HG03520 (cell line): ENCODE measurements around the gene AMOT.

ENCODE experiments used
- ATAC-seq: cut with Tn5 transposase; IDR thresholded peaks from one replicate; pipeline ENCODE4 v1.9.1; 2021; ENCODE audit warnings: mild to moderate bottlenecking, moderate library complexity; ENCODE audit not compliant: unreplicated experiment

AMOT gene

DNA sequence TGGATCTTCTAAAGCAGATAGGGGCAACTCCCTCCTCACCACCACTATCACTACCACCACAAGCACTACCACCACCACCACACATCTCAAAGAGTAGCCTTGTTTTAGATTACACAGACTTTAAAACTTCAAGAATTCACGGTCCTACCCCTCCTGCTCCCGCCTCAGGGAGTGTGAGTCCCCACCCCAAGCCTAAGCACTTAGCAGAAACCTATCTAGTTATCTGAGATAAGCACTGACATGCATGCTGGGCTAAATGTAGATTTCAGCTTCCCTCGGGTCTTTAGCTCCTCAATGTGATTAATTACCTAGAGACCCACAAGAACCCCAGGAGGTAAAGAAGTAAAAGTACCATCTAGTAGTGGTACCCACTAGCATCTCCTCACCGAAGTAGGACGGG is 775 bp downstream of the AMOT start:
- ATAC-seq, result no peak

DNA sequence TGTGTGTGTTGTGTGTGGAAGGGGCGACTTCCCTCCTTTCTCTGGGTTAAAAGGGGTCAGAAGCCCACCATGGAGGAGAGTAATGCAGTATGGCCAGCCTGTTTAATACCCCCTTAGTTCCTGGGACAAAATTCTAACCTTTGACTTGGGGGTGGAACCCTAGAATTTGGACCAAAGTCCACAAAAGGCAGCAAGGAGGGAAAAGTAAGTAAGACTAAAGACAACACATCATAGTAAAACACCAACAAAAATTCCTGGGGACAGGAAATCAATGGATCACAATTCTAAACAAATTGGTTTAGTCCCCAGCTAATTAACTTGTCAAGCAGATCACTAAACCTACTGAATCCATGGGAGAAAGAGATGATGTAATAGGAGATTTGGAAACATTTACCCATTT is 3.1 kb downstream of the AMOT start:
- no peak for ATAC-seq

DNA sequence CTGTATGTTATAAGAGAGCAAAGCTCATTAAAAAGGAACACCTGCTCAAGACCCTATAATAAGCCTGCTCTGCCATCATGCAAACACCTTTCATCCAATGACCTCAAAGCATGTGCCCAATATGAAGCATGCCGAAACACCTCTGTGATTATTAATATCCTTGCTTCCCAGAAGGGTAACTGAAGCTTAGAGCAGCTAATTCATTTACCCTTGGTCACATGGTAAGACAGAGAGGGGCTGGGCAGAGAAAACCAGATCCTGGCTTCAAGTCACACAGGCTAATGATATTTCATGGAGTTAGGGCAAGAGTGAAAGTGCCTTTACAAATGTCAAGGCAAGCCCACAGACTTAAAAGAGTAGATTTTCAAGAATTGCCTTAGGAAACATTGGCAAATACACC is 5.6 kb downstream of the AMOT start:
- no peak for ATAC-seq

DNA sequence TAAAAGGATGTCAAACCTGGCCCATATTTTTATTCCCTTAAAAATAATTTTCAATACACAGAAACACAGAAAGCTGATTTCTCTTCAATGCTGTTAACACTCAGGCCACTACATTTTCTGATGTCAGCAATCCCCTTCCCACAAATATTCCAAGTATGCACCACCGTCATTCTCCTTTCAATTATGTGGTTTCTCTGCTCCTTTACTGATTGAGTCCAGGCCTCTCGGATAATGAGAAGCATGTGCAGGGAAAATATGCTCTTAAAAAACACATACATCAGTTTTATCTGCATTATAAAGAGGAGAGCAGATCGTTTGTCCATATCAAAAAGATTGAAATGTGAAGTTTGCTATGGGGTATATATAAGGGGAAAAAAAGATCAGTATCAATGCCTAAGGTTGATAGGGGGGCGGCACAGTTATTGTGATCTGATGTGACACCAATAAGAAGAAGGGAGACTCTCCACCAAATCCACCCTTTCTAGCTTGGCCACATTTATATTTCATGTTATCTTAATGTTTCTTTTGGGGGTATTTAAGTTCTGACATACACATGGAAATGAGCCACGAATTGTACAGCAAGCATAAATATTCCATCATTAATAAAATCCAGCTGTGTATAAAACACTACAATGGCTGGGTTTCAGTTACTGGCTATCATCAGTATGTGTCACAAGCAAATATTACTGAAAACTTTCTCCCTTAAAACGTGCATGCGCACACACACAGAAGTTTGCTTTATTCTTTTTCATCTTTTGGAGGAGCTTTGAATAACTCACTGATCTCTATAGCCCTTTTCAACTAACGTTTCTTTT is 6.4 kb downstream of the AMOT start:
- ATAC-seq, result no peak

DNA sequence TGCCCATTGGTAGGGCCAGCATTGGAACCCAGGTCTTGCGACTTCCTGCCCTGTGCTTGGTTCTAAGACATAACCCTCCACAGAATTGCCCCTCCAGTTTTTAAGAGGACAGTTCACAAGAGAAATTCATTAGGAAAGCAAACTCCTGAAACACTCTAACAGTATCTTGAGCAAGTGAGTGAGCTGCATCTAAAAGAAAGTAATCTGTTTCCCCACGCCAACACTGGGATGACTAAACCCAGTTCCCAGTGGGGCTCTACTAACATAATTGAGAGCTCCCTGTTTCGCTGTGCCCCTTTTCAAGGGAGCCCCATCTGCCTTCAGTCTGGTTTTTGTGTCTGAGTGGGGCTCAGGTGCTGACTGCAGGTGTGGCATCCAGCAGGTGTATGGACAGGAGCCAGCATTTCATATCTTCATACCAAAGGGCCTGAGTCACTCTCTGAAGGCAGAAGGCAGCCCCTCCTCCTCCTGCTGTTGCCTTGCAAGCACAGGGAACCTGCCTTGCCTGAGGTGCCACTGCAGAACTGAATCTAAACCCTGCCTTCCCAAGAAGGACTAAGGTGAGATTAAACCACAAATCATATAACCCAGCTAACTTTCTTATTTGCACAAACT is 8.0 kb downstream of the AMOT start:
- no peak for ATAC-seq

DNA sequence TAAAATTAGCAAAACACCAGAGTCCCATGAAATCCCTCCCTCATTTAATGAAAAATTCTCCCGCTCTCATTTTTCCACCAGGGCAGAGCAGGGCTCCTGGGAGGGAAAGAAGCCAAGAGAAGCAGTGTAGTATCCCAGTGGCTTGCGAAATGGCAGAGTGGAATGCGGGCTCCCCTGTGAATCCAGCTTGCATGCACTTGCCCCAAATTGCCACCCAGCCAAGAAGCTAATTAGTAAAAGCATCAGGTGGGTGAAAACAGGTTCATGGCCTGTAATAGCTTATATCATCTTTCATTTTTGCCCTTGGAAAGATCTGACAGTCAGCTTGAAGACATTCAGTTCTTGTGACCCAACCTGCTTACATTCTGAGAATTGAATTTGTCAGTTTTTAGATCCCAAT is 10.1 kb downstream of the AMOT start:
- no peak for ATAC-seq

DNA sequence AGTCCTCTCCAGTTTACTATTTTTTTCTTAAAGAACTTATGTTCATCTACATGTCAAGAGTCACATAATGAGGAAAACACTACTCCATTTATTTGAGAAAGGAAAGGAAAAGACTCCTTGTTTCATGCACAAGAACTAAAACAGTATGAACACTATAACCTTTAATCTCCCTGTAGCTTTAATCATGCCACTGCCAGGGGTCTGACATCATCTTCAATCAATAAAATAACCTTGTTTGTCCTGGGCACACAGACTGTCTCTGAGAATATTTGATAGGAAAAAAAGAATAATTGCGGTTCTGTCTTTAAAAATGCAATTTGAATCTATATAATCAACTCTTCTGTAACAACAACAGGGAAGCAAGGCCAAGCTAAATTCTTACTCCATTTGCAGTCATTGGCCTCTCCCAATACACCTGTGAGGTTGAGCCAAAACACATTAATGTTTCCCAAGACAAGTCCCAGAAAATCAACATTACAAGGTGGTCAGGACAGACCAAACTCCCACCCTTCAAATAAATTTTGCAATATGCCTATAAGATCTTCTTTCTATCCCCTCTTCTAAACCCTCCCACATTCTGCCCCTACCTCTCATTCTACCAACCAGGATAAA is 13.2 kb downstream of the AMOT start:
- ATAC-seq, result no peak

DNA sequence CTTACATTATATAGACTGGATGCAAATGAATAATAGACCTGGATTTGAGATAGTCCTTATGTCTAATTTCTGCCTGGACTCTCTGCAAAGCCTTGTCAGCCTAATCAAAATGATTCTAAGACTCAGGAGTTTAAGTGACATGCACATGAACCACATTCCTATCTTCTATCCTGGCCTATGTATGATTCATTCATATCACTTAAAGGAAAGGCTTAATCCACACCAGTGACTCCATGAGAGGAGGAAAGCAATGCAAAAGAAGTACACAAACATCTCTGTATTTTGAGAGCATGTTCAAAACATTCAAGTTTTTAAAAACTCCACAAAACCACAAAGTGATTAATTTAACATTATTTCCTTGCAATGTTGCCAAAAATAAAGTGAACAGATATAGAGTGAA is 14.6 kb downstream of the AMOT start:
- no peak for ATAC-seq

DNA sequence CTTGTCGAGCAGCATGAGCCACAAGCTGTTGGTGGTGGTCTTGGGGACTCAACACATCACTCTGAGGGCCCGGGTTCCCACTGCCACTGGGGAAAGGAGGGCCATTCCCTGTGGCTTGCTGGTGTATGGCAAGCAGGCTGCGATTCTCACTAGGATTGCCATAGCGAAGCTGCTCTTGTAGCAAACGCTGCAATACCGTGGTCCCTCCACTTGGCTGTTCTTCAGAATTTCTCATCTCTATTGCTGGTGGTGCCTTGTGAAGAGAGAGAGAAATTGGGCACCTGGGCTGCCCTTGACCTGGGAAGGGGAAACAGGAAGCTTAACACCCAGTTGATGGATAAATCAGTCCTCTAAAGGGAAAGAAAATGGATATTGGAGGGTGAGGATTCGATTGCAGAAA is 17.7 kb downstream of the AMOT start:
- no peak for ATAC-seq

DNA sequence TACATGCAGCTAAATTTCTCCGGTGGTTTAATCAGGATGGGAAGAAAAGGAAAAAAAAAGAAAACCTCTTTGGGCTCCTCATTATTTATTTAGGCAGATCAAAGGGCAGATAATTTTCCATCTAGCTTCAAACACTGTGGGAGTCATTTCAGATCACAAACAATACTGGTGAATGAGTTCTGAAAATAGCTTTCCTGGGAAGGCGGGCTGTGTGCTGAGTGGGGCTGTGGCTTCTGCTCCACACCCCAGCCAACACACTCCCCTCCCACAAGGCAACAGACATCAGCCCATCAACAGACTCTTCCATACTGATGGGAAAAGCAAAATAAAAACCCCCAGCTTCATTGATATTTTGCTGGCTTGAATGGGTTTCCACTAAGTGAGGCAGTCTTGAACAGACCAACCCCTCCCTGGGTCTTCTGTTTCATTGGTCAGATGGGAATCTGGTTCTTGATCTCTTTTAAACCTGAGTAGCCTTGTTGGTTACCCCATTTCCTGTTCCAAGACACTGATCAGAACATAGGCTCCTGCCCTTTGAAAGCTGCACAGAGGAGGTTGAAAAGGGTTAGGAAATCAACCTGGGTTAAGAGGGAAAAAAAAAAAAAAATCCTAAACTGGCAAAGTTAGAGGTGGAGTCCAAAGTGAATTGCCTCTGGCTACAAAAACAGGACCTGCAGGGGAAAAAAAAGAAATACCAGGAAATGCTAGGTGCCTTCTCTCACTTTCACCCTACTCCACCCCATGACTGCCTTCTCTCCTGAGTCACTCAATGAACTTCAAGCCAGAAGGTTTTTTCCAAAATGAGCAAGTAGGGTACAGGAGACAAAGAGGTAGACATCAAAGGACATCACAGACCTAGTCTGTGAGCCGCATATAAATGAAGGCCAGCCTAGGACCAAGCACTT is 20.0 kb downstream of the AMOT start:
- no peak for ATAC-seq

DNA sequence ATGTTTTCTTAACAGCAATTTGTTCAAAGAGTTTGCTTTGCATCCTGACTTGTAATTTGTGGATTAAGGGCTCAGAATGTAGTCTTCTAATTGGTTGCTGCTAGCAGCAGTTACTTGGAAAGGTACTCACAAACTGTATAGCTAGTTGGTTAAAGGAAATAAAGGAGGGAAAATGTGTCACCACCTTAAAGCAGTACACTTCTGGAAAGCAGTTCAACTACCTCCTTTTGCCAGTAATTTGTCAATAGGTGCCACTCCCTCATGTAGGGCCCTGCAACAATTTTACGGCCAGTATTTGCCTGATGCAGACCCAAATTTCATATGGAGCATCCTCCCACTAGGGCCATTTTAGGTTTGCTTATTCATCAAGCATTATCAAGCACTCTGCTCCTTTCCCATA is 20.8 kb downstream of the AMOT start:
- no peak for ATAC-seq

DNA sequence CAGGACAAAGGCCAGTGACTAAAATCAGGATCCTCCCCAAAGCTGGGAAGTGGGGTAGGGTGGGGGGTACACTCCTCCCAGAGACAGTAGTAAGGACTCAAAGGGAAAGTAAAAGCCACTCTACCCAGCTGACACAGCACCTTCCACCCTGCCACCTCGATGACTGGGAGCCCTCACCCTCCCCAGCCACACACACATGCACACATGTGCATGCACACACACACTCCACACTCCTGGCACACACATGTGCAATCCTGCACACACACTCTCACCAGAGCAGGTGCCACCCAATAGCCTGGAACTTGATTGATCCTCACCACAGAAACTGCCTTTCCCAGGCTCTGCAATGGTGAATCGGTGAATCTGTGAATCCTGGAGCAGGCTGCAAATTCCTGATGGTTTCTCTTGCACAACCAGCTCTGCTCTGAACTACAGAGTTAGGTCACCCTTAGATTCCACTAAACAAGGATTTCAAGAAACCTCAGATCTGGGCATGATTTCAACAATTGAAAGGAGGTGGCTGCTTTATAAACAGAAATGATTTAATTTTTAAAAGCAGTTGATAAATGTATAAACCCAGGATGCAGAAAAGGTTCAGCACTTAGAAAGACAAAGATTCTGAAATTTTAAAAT is 21.5 kb downstream of the AMOT start:
- no peak for ATAC-seq

DNA sequence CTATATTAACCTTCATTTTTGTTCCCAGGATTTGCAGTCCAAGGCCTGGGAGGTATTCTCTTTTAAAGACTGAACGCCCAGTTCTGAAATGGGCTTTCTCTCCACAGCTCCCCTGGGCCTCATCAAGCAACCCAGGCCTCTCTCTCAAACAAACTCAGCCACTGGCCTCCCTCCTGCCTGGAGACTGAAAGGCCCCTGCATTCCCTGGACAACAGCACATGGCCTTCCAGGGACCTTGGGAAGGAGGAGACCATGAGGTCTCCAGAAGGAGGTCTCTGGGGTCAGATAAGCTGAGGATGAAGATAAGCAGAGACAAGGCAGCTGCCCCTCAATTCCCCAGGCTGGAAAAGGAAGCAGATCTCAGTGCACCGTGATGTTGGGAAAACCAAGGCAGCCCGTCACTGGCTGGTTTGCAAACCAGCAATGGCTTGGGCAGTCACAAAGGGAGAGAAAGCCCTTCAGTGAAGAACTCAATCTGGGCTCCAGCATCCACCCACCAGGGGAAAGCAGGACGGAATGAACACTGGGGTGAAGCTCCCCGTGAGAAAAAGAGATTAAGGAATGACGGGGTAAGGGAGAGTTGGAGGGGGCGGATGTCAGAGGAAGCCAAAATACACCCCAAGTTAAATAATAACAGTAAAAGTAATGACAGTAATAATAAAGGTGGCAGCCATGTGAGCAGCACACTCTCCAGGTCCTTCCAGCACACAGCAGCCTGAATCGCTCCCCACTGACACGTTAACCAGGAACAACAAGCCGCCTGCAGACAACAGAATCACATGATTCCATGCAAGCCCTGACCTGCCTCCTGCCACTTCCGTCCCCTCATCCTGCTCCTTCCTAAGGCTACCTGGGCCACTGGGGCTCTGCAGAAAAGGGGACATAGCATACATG is 22.3 kb downstream of the AMOT start:
- ATAC-seq, result no peak

DNA sequence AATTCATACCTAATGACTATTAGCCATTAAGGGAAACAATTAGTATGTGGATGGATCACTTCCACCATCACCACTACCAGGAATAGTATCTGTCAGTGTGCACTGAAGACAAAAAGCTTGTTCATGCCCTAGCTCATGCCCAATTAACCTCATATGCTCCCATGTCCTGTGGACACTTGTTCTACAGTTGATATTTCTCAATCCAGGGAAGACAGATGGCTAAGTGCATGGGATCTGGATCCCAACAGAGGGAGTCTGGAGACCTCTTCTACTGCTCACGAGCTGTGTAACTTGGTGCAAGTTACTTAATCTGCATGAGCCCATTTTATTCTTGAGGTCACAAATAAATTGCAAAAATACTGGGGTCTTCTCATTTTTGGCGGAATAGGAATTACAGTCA is 23.7 kb downstream of the AMOT start:
- ATAC-seq, result no peak

DNA sequence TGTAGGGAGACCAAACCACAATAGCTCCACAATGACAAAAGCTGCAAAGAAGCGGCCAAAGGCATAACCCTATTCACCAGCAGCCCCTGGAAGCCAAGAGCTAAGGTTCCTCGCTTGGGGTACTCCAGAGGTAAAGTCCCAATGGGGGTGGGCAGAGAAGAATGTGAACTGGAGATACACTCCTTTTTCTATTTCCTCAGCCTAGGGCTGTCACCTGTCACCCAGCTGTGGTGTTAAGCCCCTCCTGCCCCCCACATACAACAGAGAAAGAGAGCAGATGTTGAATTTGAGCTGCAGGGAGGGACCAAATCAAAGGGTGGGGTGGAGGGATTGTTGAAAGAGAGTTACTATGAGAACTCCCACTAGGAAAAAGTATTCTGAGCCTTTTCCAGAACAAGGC is 26.1 kb downstream of the AMOT start:
- ATAC-seq, result no peak

DNA sequence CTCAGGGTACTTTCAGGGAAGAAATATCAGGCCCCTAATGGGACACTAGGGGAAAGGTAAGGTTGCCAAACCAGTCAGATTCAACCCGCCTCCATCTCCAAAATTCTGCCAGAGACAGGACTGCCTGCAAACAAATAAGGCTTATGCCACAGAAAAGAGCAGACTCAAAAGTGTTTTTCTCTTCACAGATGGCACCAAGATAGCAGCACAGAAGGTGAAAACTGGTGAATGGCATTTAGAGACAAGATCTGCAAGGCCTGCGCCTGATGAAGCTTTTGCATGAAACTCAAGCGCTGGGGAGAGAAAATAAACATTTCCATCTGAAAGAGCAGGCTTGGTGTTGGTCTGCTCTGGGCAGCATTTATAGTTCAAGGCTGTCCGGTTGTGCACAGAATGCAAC is 27.9 kb downstream of the AMOT start:
- ATAC-seq, result no peak

DNA sequence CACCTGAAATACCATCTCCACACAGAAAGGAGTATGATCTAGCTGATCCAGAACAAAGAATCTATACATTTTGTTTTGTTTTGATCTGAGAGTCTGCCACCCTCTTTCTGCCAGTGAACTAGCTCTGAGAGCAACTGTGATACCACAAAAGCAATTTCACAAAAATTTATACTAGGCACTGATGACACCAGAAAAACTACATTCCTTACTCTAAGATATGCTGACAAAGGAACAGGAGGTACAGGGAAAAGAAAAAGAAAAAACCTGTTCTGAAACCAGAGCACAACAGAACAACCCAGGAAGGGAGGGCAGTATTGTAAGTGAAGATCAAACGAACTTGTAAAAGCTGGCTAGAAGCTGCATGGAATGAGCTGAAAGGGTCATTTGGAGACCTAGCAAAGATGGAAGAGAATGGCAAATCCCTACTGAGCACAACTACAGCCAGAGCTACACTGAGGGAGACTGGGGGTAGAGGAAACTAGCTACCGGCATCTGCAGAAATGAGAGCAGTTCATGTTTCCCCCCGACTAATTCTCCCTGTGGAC is 31.9 kb downstream of the AMOT start:
- ATAC-seq, result no peak

DNA sequence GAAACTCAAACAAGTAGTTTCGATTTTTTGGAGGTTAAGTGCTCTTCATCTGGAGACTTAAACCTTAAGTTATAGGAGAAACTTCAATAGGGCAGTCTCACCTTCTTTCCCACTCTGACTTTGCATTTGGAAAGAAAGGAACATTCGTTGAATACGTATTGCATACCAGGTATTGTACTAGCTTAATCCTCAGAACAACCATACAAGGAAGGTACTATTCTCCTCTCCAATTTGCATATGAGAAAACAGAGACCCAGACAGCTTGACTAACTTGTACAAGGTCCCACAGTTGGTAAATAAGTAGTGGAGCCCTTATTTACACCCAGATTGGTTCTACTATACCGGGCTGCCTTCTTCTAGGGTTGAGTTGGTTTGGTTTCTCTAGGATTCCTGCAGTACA is 32.6 kb downstream of the AMOT start:
- no peak for ATAC-seq

DNA sequence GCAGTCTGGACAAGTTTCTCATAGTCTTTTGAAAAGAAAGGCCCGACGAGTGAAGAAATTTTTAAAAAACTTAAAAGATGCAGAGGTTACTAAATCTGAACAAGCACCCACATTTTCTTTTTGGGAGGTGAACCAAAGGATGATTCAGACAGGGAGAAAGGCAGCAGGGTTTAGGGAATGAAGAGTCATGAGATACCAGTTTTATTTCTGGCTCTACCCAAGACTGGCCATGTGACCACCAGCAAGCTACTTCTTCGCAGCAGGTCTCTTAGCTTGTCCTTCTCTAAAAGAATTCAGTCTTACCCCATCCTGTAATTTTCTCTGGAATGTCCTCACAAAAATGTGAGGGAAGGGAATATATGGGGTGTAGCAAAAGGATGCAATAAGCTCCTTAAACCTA is 37.6 kb downstream of the AMOT start:
- ATAC-seq, result no peak

DNA sequence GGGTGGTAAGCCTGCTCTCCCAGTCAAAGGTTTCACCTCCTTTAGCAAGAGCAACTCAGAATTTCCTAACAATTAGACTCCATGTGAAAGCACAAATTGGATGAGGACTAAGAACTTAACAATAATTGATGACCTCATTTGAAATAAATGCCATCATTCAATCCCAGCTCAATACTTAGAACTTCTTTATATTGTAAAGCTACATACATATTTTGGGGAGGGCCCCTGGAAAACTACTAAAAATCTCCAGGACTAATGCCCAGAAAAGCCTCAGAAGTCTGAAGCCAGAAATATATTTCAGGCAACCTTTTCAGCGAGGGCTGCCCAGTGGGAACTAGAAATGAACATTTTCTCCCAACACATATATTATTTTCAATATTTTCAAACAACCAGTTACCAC is 38.1 kb downstream of the AMOT start:
- no peak for ATAC-seq
